Right lobe of liver (tissue), 6 donors: ENCODE data around the gene DHX34. TPM values are rescaled to one million over a fixed set of nuclear protein-coding genes. Genes with fewer than 3 reads are reported as not detected.
"Not testable (repeated sequence)": the region's sequence is repeated elsewhere in the genome, so short reads cannot be mapped to it uniquely, and the experiment has no call there.

Experiments
- ATAC-seq, 4 donors: fragments of 200-7000 bp; cut with Tn5 transposase; one replicate each; pipeline ENCODE4 v1.9.1; 2020; ENCODE audit warnings: mild to moderate bottlenecking in 4 of 4, moderate library complexity in 4 of 4
- DNase-seq, 3 donors: peaks; one replicate each; pipeline ENCODE4 v3.0.0-alpha.2; 2020
- H3K27ac ChIP-seq, 3 donors: fragments of 200-600 bp; one replicate each; pipeline ENCODE4 v1.8.0; 2022
- H3K27me3 ChIP-seq, 2 donors: fragments of 200-600 bp; one replicate each; pipeline ENCODE4 v1.8.0; 2022
- H3K36me3 ChIP-seq, 4 donors: fragments of 200-600 bp; sonication (generic) in 1 of 4; one replicate each; pipeline versions ENCODE4 v1.5.1 to v1.8.0; 2017 to 2022; ENCODE audit warnings: control low read depth in 1 of 4
- H3K4me1 ChIP-seq, 4 donors: fragments of 200-600 bp; sonication (generic) in 1 of 4; one replicate each; pipeline versions ENCODE4 v1.5.1 to v1.8.0; 2017 to 2022; ENCODE audit warnings: control low read depth in 1 of 4
- H3K4me3 ChIP-seq, 3 donors: fragments of 200-600 bp; one replicate each; pipeline ENCODE4 v1.8.0; 2022
- H3K9me3 ChIP-seq, 4 donors: fragments of 200-600 bp; sonication (generic) in 1 of 4; one replicate each; pipeline versions ENCODE4 v1.5.1 to v1.8.0; 2017 to 2022; ENCODE audit warnings: control low read depth in 1 of 4
- CTCF ChIP-seq, 4 donors: fragments of 200-600 bp in 3 of 4; fragments of 450-650 bp in 1 of 4; IDR thresholded peaks; one replicate each; pipeline versions ENCODE4 v1.5.1 to v1.8.0; 2016 to 2022; ENCODE audit warnings: antibody characterized with exemption in 4 of 4, mild to moderate bottlenecking in 2 of 4
- POLR2A ChIP-seq: fragments of 450-650 bp; IDR thresholded peaks from one replicate; pipeline ENCODE4 v1.6.1; 2017; ENCODE audit warnings: antibody characterized with exemption, mild to moderate bottlenecking
- WGBS: methylation state at CpG from one replicate; pipeline ENCODE4 v1.1.6; 2018; ENCODE audit warnings: low coverage, low lambda C conversion rate; ENCODE audit not compliant: insufficient coverage; ENCODE audit errors: missing lambda C conversion rate; 5-methylcytosine and 5-hydroxymethylcytosine counted together
- intact Hi-C, 2 donors: fragments of 100-400 bp; cut with DNase I; formaldehyde crosslinking; loops; one replicate each; pipeline versions ENCODE4 v1.11.2 to v1.14.1; 2022
- total RNA-seq, 6 experiments: library from RNA; depleted of rRNA in 2 of 6; stranded (reverse); fragments of >200 nt in 2 of 6; fragmentation: NEBNext Ultra II Directional in 3 of 6; extraction: Animal tissue kit (Norgen Biotek cat#: 25700) in 3 of 6; gene quantifications; one replicate each; pipeline versions ENCODE4 v1.1.0 to v1.2.4, GENCODE V29; 2016 to 2023
- donor health status: DM: no; HTN: yes; CAD: no.
- donor health status: DM: no; HTN: no; CAD: no.
- donor health status: DM: no; HTN: no; CAD: no.
- donor health status: DM: no; HTN: yes; CAD: no.
- donor health status: DM: no; HTN: yes; CAD: no.

Gene DHX34
- total RNA-seq, 6 experiments from 2014 or later, result 5.2 to 11.9 (median 8.7) TPM

DNA sequence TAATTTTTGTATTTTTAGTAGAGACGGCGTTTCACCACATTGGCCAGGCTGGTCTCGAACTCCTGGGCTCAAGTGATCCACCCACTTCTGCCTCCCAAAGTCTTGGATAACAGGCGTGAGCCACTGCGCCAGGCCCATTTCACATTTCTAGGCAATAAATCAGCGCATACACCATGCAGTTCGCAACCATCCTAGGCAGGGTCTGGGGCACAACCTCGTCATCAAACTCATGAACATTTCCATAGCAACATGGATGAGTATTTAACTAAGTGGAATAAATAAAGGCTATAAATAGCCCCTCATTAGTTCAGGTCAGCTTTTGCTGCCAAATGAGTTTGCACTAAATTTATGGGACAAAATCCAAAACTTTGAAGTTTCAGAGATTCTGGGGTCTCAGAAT lies 62.0 kb downstream of the DHX34 start:
- 71% methylated on average over 6 of the region's 8 CpGs for WGBS
- Histone ChIP-seq H3K9me3 (no peaks in the 10 kb centered on the region), H3K4me1 (no peaks in the 10 kb centered on the region), H3K36me3 (no peaks in the 10 kb centered on the region), H3K27ac (no peak overlapping the region), H3K27me3 (peaks cover 0 to 4% of the 10 kb centered on the region in 2 donors), H3K4me3 (no peak overlapping the region)
- ATAC-seq (no peak), DNase-seq (no peak)
- TF ChIP-seq POLR2A (no peak), CTCF (IDR thresholded peaks at IDR 0.05) (no peak)
- intact Hi-C loops, result no loop called here

DNA sequence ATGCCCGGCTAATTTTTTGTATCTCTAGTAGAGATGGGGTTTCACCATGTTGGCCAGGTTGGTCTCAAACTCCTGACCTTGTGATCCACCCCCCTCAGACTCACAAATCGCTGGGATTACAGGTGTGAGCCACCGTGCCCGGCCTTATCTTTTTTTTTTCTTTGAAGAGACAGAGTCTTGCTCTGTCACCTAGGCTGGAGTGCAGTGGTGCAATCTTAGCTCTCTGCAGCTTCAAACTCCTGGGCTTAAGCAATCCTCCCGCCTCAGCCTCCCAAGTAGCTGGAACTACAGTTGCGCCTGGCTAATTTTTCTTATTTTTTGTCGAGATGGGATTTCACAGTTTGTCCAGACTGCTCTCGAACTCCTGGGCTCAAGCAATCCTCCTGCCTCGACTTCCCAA lies 62.6 kb downstream of the DHX34 start:
- H3K27ac ChIP-seq, H3K36me3 ChIP-seq, H3K4me1 ChIP-seq, H3K4me3 ChIP-seq, H3K9me3 ChIP-seq, H3K27me3 ChIP-seq, ATAC-seq, intact Hi-C loops, DNase-seq: not testable (repeated sequence)
- 43% methylated on average over 9 of the region's 9 CpGs for WGBS

GRCh38 chr19:47413941-47414340 lies 64.8 kb downstream of the DHX34 start:
- no peaks in the 10 kb centered on the region for H3K36me3 ChIP-seq
- intact Hi-C loops, result no loop called here
- no peak for DNase-seq
- no peak for ATAC-seq
- 77% methylated on average over 12 of the region's 16 CpGs for WGBS
- H3K27ac ChIP-seq, result no peak overlapping the region
- TF ChIP-seq POLR2A (no peak), CTCF (IDR thresholded peaks at IDR 0.05) (no peak)
- peaks cover 0 to 18% of the 10 kb centered on the region in 2 donors for H3K27me3 ChIP-seq
- no peaks in the 10 kb centered on the region for H3K4me1 ChIP-seq
- H3K9me3 ChIP-seq, result no peaks in the 10 kb centered on the region
- H3K4me3 ChIP-seq, result no peak overlapping the region

DNA sequence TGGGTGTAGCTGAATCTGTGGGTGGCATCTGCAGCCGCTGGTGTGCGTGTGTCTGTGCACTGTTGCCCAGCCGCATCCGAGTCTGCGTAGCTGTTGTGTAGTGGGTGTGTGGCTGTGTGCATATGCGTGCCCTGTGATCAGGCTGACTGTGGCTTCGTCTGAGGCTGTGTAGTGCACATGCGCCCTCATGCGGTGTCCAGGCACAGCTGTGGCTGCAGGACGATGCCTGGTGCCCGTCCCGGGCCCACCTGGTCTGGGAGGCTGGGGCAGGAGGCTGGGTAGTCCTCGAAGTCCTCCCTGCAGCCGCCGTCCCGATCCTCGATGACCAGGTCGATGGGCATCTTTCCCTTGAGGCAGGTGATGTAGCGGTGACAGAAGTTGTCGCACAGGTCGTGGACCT lies 65.4 kb downstream of the DHX34 start:
- H3K27me3 ChIP-seq, result peaks cover 0 to 20% of the 10 kb centered on the region in 2 donors
- ATAC-seq (peak; percentile 57 to 84 (median 64)), DNase-seq (peak in 1 of 3 donors; percentile 46)
- no peaks in the 10 kb centered on the region for H3K36me3 ChIP-seq
- TF ChIP-seq CTCF (IDR thresholded peaks at IDR 0.05), result peak; percentile 15 to 35 (median 27)
- no peak for TF ChIP-seq POLR2A
- no peaks in the 10 kb centered on the region for H3K9me3 ChIP-seq
- WGBS, result 72% methylated on average over 5 of the region's 21 CpGs
- intact Hi-C loops, result no loop called here
- H3K4me3 ChIP-seq, result no peak overlapping the region
- no peak overlapping the region for H3K27ac ChIP-seq
- H3K4me1 ChIP-seq, result no peaks in the 10 kb centered on the region

- Histone ChIP-seq H3K9me3 (no peaks in the 10 kb centered on the region), H3K4me3 (no peak overlapping the region), H3K4me1 (no peaks in the 10 kb centered on the region), H3K27ac (no peak overlapping the region), H3K27me3 (peaks cover 0 to 27% of the 10 kb centered on the region in 2 donors), H3K36me3 (no peaks in the 10 kb centered on the region)
- WGBS, result 62% methylated on average over 9 of the region's 21 CpGs
- DNase-seq, result no peak
- intact Hi-C loops, result no loop called here
- TF ChIP-seq POLR2A (no peak), CTCF (IDR thresholded peaks at IDR 0.05) (no peak)
- ATAC-seq, result no peak
Observed at GRCh38 chr19:47415953-47416642, 67.0 kb downstream of the DHX34 start.
